ENCODE measurements around the gene FARSA. TPM values are rescaled to one million over a fixed set of nuclear protein-coding genes. Genes with fewer than 3 reads are reported as not detected.
A peak's percentile ranks its signal among the peaks of the same experiment; 100 is the strongest.

FARSA gene
- total and polyA plus RNA-seq, 2 of the 13 experiments (the other 11 are each of a cell fraction or from before 2014, with no cell fraction given), result 25.9 to 72.0 TPM

DNA sequence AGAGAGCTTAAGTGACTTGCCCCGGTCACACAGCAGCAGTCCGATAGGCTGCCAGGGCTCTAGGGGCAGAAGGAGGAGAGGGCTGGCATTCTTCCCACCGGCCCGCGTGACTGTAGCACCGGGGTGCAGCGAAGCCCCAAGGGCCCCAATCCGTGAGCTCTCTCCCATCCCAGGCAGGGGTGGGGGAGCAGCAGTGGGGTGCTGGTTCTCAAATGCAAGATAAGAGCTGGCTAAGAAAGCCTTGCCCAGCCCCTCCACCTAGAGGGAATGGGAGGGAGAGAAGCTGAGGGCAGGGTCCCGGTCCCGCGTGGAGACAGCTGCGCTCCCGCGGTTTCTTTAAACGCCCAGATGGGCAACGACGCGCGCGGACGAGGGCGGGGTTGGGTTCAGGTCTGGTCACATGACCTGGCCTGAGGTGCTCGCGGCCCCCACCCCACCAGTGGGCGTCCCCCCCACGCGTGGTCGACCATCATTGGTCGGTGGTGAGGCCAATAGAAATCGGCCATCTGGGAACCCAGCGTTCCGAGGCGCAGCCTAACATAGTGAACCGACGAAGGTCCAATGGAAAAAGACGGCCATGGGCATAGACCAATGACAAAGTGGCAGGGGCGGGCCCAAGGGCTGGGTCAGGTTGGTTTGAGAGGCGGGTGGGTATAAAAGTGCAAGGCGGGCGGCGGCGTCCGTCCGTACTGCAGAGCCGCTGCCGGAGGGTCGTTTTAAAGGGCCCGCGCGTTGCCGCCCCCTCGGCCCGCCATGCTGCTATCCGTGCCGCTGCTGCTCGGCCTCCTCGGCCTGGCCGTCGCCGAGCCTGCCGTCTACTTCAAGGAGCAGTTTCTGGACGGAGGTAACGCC lies 4.6 kb upstream of the FARSA start, which contains the start of gene CALR (continued):
- TF ChIP-seq CBFB (CRISPR knock-in tag; IDR thresholded peaks at IDR 0.05) (peak; percentile 60; the same call in 1 of the 2 replicates), MTF1 (CRISPR knock-in tag; IDR thresholded peaks at IDR 0.05) (no peak), CHD2 (IDR thresholded peaks at IDR 0.05; ENCODE audit: low read depth, low read length) (0 out of 2 replicates have a peak, but pooled peaks have one; percentile 33), NRL (CRISPR knock-in tag; IDR thresholded peaks at IDR 0.05; ENCODE audit: borderline replicate concordance) (no peak), ETV5 (CRISPR knock-in tag; IDR thresholded peaks at IDR 0.05; ENCODE audit: borderline replicate concordance) (peak; percentile 30; the same call in 1 of the 2 replicates), KDM4B (CRISPR knock-in tag; IDR thresholded peaks at IDR 0.05) (peak; percentile 29; the same call in 1 of the 2 replicates), ZNF460 (CRISPR knock-in tag; IDR thresholded peaks at IDR 0.05; ENCODE audit: borderline replicate concordance) (no peak; the same call in 1 of the 2 replicates), RXRA (CRISPR knock-in tag; IDR thresholded peaks at IDR 0.05) (0 out of 2 replicates have a peak, but pooled peaks have one; percentile 51), ZNF547 (CRISPR knock-in tag; IDR thresholded peaks at IDR 0.05) (peak; percentile 79; the same call in 1 of the 2 replicates), KMT2A (CRISPR knock-in tag; IDR thresholded peaks at IDR 0.05) (peak; percentile 86), ZNF619 (CRISPR knock-in tag; IDR thresholded peaks at IDR 0.05) (0 out of 2 replicates have a peak, but pooled peaks have one; percentile 57), RXRB (CRISPR knock-in tag; IDR thresholded peaks at IDR 0.05; ENCODE audit: borderline replicate concordance) (0 out of 2 replicates have a peak, but pooled peaks have one; percentile 7), ZNF569 (CRISPR knock-in tag; IDR thresholded peaks at IDR 0.05; ENCODE audit: borderline replicate concordance) (0 out of 2 replicates have a peak, but pooled peaks have one; percentile 24), KDM2A (CRISPR knock-in tag; IDR thresholded peaks at IDR 0.05; ENCODE audit: borderline replicate concordance, low read depth) (peak; percentile 78), ZNF549 (CRISPR knock-in tag; IDR thresholded peaks at IDR 0.05) (no peak), PTBP1 (IDR thresholded peaks at IDR 0.05; ENCODE audit: low read depth, low read length, poor library complexity, severe bottlenecking) (peak; percentile 61), HDAC1 (CRISPR knock-in tag; IDR thresholded peaks at IDR 0.05) (peak; percentile 71), ZNF280D (CRISPR knock-in tag; IDR thresholded peaks at IDR 0.05) (no peak), SNAI1 (CRISPR knock-in tag; IDR thresholded peaks at IDR 0.05; ENCODE audit: borderline replicate concordance) (peak; percentile 91; the same call in 1 of the 2 replicates)
- TF ChIP-seq, protein P1, sequence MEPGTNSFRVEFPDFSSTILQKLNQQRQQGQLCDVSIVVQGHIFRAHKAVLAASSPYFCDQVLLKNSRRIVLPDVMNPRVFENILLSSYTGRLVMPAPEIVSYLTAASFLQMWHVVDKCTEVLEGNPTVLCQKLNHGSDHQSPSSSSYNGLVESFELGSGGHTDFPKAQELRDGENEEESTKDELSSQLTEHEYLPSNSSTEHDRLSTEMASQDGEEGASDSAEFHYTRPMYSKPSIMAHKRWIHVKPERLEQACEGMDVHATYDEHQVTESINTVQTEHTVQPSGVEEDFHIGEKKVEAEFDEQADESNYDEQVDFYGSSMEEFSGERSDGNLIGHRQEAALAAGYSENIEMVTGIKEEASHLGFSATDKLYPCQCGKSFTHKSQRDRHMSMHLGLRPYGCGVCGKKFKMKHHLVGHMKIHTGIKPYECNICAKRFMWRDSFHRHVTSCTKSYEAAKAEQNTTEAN (CRISPR knock-in tag; conservative IDR thresholded peaks at IDR 0.05), result peak; percentile 5; the same call in 1 of the 2 replicates
- TF ChIP-seq, protein P2, sequence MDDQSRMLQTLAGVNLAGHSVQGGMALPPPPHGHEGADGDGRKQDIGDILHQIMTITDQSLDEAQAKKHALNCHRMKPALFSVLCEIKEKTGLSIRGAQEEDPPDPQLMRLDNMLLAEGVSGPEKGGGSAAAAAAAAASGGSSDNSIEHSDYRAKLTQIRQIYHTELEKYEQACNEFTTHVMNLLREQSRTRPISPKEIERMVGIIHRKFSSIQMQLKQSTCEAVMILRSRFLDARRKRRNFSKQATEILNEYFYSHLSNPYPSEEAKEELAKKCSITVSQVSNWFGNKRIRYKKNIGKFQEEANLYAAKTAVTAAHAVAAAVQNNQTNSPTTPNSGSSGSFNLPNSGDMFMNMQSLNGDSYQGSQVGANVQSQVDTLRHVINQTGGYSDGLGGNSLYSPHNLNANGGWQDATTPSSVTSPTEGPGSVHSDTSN (CRISPR knock-in tag; IDR thresholded peaks at IDR 0.05; ENCODE audit: borderline replicate concordance), result 0 out of 2 replicates have a peak, but pooled peaks have one; percentile 64
- TF ChIP-seq, protein P3, sequence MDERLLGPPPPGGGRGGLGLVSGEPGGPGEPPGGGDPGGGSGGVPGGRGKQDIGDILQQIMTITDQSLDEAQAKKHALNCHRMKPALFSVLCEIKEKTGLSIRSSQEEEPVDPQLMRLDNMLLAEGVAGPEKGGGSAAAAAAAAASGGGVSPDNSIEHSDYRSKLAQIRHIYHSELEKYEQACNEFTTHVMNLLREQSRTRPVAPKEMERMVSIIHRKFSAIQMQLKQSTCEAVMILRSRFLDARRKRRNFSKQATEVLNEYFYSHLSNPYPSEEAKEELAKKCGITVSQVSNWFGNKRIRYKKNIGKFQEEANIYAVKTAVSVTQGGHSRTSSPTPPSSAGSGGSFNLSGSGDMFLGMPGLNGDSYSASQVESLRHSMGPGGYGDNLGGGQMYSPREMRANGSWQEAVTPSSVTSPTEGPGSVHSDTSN (CRISPR knock-in tag; IDR thresholded peaks at IDR 0.05), result peak; percentile 62; the same call in 1 of the 2 replicates

Data from HepG2 (cell line).